Measurements from ENCODE around the gene ZNF195. TPM values are rescaled to one million over a fixed set of nuclear protein-coding genes. Genes with fewer than 3 reads are reported as not detected.

ZNF195 gene
- total and polyA plus RNA-seq, 2 experiments from 2014 or later: 101 to 116 TPM

- Mint-ChIP-seq H3K4me3 (no peak overlapping the region), H3K4me1 (peaks cover 20% of the 10 kb centered on the region), H3K27ac (no peak overlapping the region), H3K27me3 (ENCODE audit: insufficient read depth, low read depth, poor library complexity) (no peaks in the 10 kb centered on the region), H3K9me3 (peaks cover 8% of the 10 kb centered on the region; the same call in 2 of the 3 replicates), H3K36me3 (ENCODE audit: low read depth) (peaks cover 14% of the 10 kb centered on the region)
- H3K79me2 ChIP-seq (replicated peaks; ENCODE audit: insufficient read depth): no peaks in the 10 kb centered on the region
- ATAC-seq (no peak), DNase-seq (ENCODE audit: low spot score) (no peak)
- H3K4me3 ChIP-seq: no peak overlapping the region
- H3K4me2 ChIP-seq: no peak overlapping the region
- no peaks in the 10 kb centered on the region for H3F3A ChIP-seq (replicated peaks; ENCODE audit: low read depth)
- H3K27ac ChIP-seq (ENCODE audit: low read depth): no peak overlapping the region
- H3K9me2 ChIP-seq (ENCODE audit: insufficient read depth): no peaks in the 10 kb centered on the region; the same call in 1 of the 2 replicates
- no peaks in the 10 kb centered on the region for H3K4me1 ChIP-seq (ENCODE audit: insufficient read depth)
- TF ChIP-seq ZNF114 (CRISPR knock-in tag; IDR thresholded peaks at IDR 0.05): no peak
- TF ChIP-seq CTCF (conservative IDR thresholded peaks at IDR 0.05; ENCODE audit: low read depth in 2 of 2): no peak
- TF ChIP-seq EZH2 (IDR thresholded peaks at IDR 0.05; ENCODE audit: low read depth, unreplicated experiment): no peak
- no peak for TF ChIP-seq STAT1 (IDR thresholded peaks at IDR 0.05; ENCODE audit: unreplicated experiment)
- TF ChIP-seq EZH2phosphoT487 (IDR thresholded peaks at IDR 0.05; ENCODE audit: unreplicated experiment): no peak
- no peak for TF ChIP-seq POLR2AphosphoS5 (IDR thresholded peaks at IDR 0.05; ENCODE audit: low read depth)
- TF ChIP-seq ZNF331 (CRISPR knock-in tag; IDR thresholded peaks at IDR 0.05; ENCODE audit: low read depth): no peak
- TF ChIP-seq CREB1 (CRISPR knock-in tag; IDR thresholded peaks at IDR 0.05; ENCODE audit: low read depth): no peak
- TF ChIP-seq JUNB (IDR thresholded peaks at IDR 0.05; ENCODE audit: unreplicated experiment): no peak
- no peak for TF ChIP-seq REST (IDR thresholded peaks at IDR 0.05; ENCODE audit: unreplicated experiment)
- no peak for TF ChIP-seq ZNF462 (CRISPR knock-in tag; IDR thresholded peaks at IDR 0.05)
- TF ChIP-seq ETS1 (IDR thresholded peaks at IDR 0.05): no peak
- TF ChIP-seq NANOG (IDR thresholded peaks at IDR 0.05; ENCODE audit: borderline replicate concordance): no peak
- no peak overlapping the region for H2AFZ ChIP-seq
- no peaks in the 10 kb centered on the region; the same call in 1 of the 2 replicates for H3K36me3 ChIP-seq (ENCODE audit: insufficient read depth)
- no peaks in the 10 kb centered on the region for H3K27me3 ChIP-seq (ENCODE audit: insufficient read depth)
- no peaks in the 10 kb centered on the region for H4K20me1 ChIP-seq (replicated peaks; ENCODE audit: insufficient read depth)
Measured at GRCh38 chr11:3344327-3345174, 34.4 kb downstream of the ZNF195 start.
